Panc1 (cell line): ENCODE measurements around the gene MMD2. TPM values are rescaled to one million over a fixed set of nuclear protein-coding genes. Genes with fewer than 3 reads are reported as not detected.

Source experiments
- ATAC-seq: fragments of 200-7000 bp; cut with Tn5 transposase; 2 replicates; pipeline ENCODE4 v1.9.1; 2020; ENCODE audit warnings: mild to moderate bottlenecking, moderate library complexity
- BruUV-seq: library from RNA; stranded (reverse); fragments of 400-500 nt; replicated peaks from 2 replicates; lab custom pipeline; 2021; lab: Mats Ljungman, UMichigan
- CTCF ChIA-PET: fragments of 300-600 bp; sonication (Branson Sonifier 250); formaldehyde crosslinking; loops from one replicate; lab custom pipeline; 2022; ENCODE audit warnings: antibody characterized with exemption; lab: Charles Lee
- POLR2A ChIA-PET: fragments of 300-600 bp; sonication (Branson Sonifier 250); formaldehyde crosslinking; loops from one replicate; lab custom pipeline; 2022; ENCODE audit warnings: antibody characterized with exemption; lab: Charles Lee
- DNase-seq: peaks from one replicate; pipeline ENCODE4 v3.0.0-alpha.2; 2010; ENCODE audit warnings: low read depth, low spot score
- H3K27ac ChIP-seq: 2 replicates; pipeline ENCODE4 v1.5.1; 2011; ENCODE audit warnings: mild to moderate bottlenecking, low read length, inconsistent platforms
- H3K27me3 ChIP-seq: fragments of 200-500 bp; sonication (Bioruptor generic); 2 replicates; pipeline ENCODE4 v1.6.0; 2014; ENCODE audit warnings: low read length, inconsistent platforms; ENCODE audit not compliant: control insufficient read depth, insufficient read depth
- H3K36me3 ChIP-seq: fragments of 200-500 bp; sonication (Bioruptor generic); 2 replicates; pipeline ENCODE4 v1.5.1; 2014; ENCODE audit warnings: inconsistent platforms, mild to moderate bottlenecking, low read length, moderate library complexity; ENCODE audit not compliant: control insufficient read depth, insufficient read depth
- H3K4me1 ChIP-seq: 2 replicates; pipeline ENCODE4 v1.5.1; 2011; ENCODE audit warnings: inconsistent platforms, mild to moderate bottlenecking, low read length, moderate library complexity; ENCODE audit not compliant: control insufficient read depth, insufficient read depth
- H3K4me3 ChIP-seq, 2 experiments: 2 replicates each; pipeline ENCODE4 v1.5.1; 2011 to 2012; ENCODE audit warnings: low read depth in 2 of 2, low read length in 2 of 2, mild to moderate bottlenecking in 2 of 2, inconsistent platforms in 1 of 2, moderate library complexity in 1 of 2
- H3K9me3 ChIP-seq: fragments of 200-500 bp; sonication (Bioruptor generic); 2 replicates; pipeline ENCODE4 v1.5.1; 2014; ENCODE audit warnings: low read depth, mild to moderate bottlenecking, inconsistent platforms, low read length, moderate library complexity; ENCODE audit not compliant: control insufficient read depth, insufficient read depth
- POLR2AphosphoS5 ChIP-seq: IDR thresholded peaks from 2 replicates; pipeline ENCODE4 v1.6.1; 2012; ENCODE audit warnings: mild to moderate bottlenecking, low read depth, low read length, moderate library complexity
- SIN3A ChIP-seq: IDR thresholded peaks from 2 replicates; pipeline ENCODE4 v1.6.1; 2012; ENCODE audit warnings: low read depth, mild to moderate bottlenecking, low read length, moderate library complexity, borderline replicate concordance; ENCODE audit not compliant: insufficient read depth
- TCF7L2 ChIP-seq: IDR thresholded peaks from 2 replicates; pipeline ENCODE4 v1.6.1; 2011; ENCODE audit warnings: mild to moderate bottlenecking, low read depth, low read length, inconsistent platforms
- in situ Hi-C: cut with HindIII; loops from 2 replicates; pipeline ENCODE4 v1.10.0; 2016; ENCODE audit warnings: low sequenced_read_pairs, low pct_unique_long_range_greater_than_20kb
- intact Hi-C: fragments of 100-400 bp; cut with micrococcal nuclease; formaldehyde crosslinking; loops from one replicate; pipeline ENCODE4 v1.10.0; 2022; ENCODE audit not compliant: unreplicated experiment
- total RNA-seq: library from RNA; stranded (reverse); gene quantifications from one replicate; pipeline ENCODE4 v1.2.1, GENCODE V29; 2021; ENCODE audit not compliant: unreplicated experiment
- TF ChIP-seq, protein P1 (sequence below), 2 experiments: IDR thresholded peaks; 2 replicates each; pipeline ENCODE4 v1.6.1; 2011 to 2012; ENCODE audit warnings: low read depth in 2 of 2, control low read depth in 1 of 2, low read length in 1 of 2, mild to moderate bottlenecking in 1 of 2, moderate library complexity in 1 of 2; ENCODE audit not compliant: insufficient read depth in 1 of 2
- TF ChIP-seq, protein P2 (sequence below): fragments of 450-650 bp; IDR thresholded peaks from 2 replicates; pipeline ENCODE4 v1.5.1; 2017; ENCODE audit warnings: mild to moderate bottlenecking

MMD2 gene
- total RNA-seq, 1 experiment from 2014 or later, result not detected

DNA sequence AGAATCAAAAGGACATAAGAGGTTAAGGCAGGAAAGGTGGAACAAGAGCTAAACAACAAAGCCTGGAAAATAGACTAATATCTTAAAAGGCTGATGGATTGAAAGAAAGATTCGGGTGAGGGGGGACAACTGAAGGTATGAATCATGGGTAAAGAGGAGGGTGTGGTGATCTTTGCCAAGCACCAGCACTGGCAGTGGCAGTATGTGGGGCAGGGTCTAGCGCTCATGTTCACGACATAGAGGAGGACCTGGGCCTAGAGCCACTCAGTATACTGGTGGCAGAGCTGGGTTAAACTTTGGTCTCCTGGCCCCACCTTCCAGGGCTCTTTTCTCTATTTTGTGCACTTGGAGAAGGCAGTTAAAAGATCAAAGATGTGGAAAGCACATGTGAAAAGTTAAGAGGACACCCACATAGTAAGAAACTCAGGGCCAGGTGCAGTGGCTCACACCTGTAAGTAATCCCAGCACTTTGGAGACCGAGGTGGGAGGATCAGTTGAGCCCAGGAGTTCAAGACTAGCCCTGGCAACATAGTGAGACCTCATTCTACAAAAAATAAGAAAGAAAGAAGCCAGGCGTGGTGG is 40.5 kb upstream of the MMD2 start:
- TF ChIP-seq, protein P1, sequence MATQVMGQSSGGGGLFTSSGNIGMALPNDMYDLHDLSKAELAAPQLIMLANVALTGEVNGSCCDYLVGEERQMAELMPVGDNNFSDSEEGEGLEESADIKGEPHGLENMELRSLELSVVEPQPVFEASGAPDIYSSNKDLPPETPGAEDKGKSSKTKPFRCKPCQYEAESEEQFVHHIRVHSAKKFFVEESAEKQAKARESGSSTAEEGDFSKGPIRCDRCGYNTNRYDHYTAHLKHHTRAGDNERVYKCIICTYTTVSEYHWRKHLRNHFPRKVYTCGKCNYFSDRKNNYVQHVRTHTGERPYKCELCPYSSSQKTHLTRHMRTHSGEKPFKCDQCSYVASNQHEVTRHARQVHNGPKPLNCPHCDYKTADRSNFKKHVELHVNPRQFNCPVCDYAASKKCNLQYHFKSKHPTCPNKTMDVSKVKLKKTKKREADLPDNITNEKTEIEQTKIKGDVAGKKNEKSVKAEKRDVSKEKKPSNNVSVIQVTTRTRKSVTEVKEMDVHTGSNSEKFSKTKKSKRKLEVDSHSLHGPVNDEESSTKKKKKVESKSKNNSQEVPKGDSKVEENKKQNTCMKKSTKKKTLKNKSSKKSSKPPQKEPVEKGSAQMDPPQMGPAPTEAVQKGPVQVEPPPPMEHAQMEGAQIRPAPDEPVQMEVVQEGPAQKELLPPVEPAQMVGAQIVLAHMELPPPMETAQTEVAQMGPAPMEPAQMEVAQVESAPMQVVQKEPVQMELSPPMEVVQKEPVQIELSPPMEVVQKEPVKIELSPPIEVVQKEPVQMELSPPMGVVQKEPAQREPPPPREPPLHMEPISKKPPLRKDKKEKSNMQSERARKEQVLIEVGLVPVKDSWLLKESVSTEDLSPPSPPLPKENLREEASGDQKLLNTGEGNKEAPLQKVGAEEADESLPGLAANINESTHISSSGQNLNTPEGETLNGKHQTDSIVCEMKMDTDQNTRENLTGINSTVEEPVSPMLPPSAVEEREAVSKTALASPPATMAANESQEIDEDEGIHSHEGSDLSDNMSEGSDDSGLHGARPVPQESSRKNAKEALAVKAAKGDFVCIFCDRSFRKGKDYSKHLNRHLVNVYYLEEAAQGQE (IDR thresholded peaks at IDR 0.05; ENCODE audit: insufficient read depth in 1 of 2, low read depth in 2 of 2, low read length in 1 of 2), result no peak
- no peak for TF ChIP-seq TCF7L2
- TF ChIP-seq POLR2AphosphoS5, result no peak
- TF ChIP-seq, protein P2, sequence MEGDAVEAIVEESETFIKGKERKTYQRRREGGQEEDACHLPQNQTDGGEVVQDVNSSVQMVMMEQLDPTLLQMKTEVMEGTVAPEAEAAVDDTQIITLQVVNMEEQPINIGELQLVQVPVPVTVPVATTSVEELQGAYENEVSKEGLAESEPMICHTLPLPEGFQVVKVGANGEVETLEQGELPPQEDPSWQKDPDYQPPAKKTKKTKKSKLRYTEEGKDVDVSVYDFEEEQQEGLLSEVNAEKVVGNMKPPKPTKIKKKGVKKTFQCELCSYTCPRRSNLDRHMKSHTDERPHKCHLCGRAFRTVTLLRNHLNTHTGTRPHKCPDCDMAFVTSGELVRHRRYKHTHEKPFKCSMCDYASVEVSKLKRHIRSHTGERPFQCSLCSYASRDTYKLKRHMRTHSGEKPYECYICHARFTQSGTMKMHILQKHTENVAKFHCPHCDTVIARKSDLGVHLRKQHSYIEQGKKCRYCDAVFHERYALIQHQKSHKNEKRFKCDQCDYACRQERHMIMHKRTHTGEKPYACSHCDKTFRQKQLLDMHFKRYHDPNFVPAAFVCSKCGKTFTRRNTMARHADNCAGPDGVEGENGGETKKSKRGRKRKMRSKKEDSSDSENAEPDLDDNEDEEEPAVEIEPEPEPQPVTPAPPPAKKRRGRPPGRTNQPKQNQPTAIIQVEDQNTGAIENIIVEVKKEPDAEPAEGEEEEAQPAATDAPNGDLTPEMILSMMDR, result no peak
- no peaks in the 10 kb centered on the region for H3K9me3 ChIP-seq
- H3K27ac ChIP-seq, result no peak overlapping the region
- DNase-seq (no peak), ATAC-seq (no peak)
- POLR2A ChIA-PET, result interaction anchor here (0.7 to 1.1 kb wide), 2 partner anchors 25 to 241 kb away, joined by 10 to 12 read pairs; no protein-coding TSS in a partner anchor
- no peak overlapping the region for H3K4me3 ChIP-seq
- H3K4me1 ChIP-seq, result no peaks in the 10 kb centered on the region
- intact Hi-C loops (no loop called here), in situ Hi-C loops (no loop called here)
- H3K27me3 ChIP-seq, result no peaks in the 10 kb centered on the region
- no peaks in the 10 kb centered on the region; the same call in 1 of the 2 replicates for H3K36me3 ChIP-seq
- BruUV-seq, result TSS peak; percentile 40
- CTCF ChIA-PET, result no interaction called here

DNA sequence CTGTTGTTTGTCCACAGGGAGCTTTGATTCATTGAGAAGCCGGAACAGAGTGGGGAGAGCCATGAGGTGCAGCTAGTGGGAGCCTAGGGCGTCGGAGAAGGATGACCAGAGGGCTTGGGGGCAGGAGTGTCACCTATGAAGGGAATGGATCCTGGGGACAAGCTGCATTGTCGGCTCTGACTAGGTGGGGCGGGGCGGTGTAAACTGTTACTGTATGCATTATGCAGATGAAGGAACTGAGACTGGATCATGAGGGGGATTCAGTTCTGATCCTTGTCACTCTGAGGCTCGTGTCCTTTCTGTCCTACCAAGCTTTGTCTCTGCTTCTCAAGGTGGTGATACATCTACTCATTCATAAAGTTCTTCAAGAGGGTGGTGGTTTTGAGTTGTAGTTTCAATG is 39.9 kb upstream of the MMD2 start:
- ChIA-PET POLR2A (interaction anchor here (1.1 kb wide), 1 partner anchor 241 kb away, joined by 10 read pairs; no protein-coding TSS in a partner anchor), CTCF (interaction anchor here (0.5 kb wide), 1 partner anchor 100 kb away, joined by 6 read pairs; no protein-coding TSS in a partner anchor)
- DNase-seq (no peak), ATAC-seq (no peak)
- no TSS peak for BruUV-seq
- intact Hi-C loops (no loop called here), in situ Hi-C loops (no loop called here)
- H3K36me3 ChIP-seq, result peaks cover 2% of the 10 kb centered on the region; the same call in 1 of the 2 replicates
- H3K27me3 ChIP-seq, result no peaks in the 10 kb centered on the region
- H3K9me3 ChIP-seq, result no peaks in the 10 kb centered on the region
- TF ChIP-seq, protein P1 (IDR thresholded peaks at IDR 0.05; ENCODE audit: insufficient read depth in 1 of 2, low read depth in 2 of 2, low read length in 1 of 2), result no peak
- TF ChIP-seq, protein P2, result no peak
- no peak for TF ChIP-seq TCF7L2
- TF ChIP-seq POLR2AphosphoS5, result no peak; the same call in 1 of the 2 replicates
- no peak for TF ChIP-seq SIN3A
- no peaks in the 10 kb centered on the region for H3K4me1 ChIP-seq
- H3K27ac ChIP-seq, result no peak overlapping the region
- no peak overlapping the region for H3K4me3 ChIP-seq
